ENCODE measurements around the gene FOXO1. TPM values are rescaled to one million over a fixed set of nuclear protein-coding genes. Genes with fewer than 3 reads are reported as not detected.

Gene FOXO1
- total and polyA plus RNA-seq, 2 experiments from 2014 or later = 10.5 to 14.0 TPM

- Histone ChIP-seq H3K9me3 (ENCODE audit: low read depth) (no peaks in the 10 kb centered on the region), H3K4me1 (ENCODE audit: low read depth) (peaks cover 23% of the 10 kb centered on the region), H3K4me3 (no peak overlapping the region), H3K27ac (no peak overlapping the region), H3K36me3 (no peaks in the 10 kb centered on the region), H3K27me3 (no peaks in the 10 kb centered on the region)
- DNase-seq (ENCODE audit: low read depth in 1 of 2, low spot score in 1 of 2) = no peak
- TF ChIP-seq, protein P1, sequence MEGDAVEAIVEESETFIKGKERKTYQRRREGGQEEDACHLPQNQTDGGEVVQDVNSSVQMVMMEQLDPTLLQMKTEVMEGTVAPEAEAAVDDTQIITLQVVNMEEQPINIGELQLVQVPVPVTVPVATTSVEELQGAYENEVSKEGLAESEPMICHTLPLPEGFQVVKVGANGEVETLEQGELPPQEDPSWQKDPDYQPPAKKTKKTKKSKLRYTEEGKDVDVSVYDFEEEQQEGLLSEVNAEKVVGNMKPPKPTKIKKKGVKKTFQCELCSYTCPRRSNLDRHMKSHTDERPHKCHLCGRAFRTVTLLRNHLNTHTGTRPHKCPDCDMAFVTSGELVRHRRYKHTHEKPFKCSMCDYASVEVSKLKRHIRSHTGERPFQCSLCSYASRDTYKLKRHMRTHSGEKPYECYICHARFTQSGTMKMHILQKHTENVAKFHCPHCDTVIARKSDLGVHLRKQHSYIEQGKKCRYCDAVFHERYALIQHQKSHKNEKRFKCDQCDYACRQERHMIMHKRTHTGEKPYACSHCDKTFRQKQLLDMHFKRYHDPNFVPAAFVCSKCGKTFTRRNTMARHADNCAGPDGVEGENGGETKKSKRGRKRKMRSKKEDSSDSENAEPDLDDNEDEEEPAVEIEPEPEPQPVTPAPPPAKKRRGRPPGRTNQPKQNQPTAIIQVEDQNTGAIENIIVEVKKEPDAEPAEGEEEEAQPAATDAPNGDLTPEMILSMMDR (IDR thresholded peaks at IDR 0.05; ENCODE audit: low read depth, low read length) = no peak
Observed at GRCh38 chr13:40553356-40553755, 113.1 kb downstream of the FOXO1 start.

- DNase-seq (ENCODE audit: low read depth in 1 of 2, low spot score in 1 of 2) = no peak
- Histone ChIP-seq H3K4me3 (no peak overlapping the region), H3K27me3 (no peaks in the 10 kb centered on the region), H3K4me1 (ENCODE audit: low read depth) (peaks cover 18% of the 10 kb centered on the region), H3K36me3 (no peaks in the 10 kb centered on the region), H3K27ac (no peak overlapping the region), H3K9me3 (ENCODE audit: low read depth) (no peaks in the 10 kb centered on the region)
- TF ChIP-seq, protein P1 (IDR thresholded peaks at IDR 0.05; ENCODE audit: low read depth, low read length) = no peak
Observed at GRCh38 chr13:40552895-40553294, 113.5 kb downstream of the FOXO1 start.

DNA sequence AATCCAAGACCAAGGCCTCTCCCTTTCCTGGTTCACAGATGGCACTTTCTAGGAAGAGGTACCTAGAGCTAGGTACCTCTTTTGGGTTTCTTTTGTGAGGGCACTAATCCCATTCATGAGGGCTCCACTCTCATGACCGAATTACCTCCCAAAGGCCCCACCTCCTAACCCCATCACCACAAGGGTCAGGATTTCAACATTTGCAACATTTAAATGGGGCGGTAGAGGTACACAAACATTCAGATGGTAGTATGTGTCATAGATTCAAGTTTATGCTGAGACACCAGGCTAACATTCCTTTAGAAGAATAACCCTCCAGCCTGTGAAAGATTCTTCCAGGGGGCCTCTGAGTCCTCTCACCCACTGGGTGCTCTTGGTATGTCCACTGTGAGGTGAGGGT lies 116.3 kb downstream of the FOXO1 start:
- DNase-seq (ENCODE audit: low read depth in 1 of 2, low spot score in 1 of 2) = peak in 1 of 2 donors; percentile 40

DNA sequence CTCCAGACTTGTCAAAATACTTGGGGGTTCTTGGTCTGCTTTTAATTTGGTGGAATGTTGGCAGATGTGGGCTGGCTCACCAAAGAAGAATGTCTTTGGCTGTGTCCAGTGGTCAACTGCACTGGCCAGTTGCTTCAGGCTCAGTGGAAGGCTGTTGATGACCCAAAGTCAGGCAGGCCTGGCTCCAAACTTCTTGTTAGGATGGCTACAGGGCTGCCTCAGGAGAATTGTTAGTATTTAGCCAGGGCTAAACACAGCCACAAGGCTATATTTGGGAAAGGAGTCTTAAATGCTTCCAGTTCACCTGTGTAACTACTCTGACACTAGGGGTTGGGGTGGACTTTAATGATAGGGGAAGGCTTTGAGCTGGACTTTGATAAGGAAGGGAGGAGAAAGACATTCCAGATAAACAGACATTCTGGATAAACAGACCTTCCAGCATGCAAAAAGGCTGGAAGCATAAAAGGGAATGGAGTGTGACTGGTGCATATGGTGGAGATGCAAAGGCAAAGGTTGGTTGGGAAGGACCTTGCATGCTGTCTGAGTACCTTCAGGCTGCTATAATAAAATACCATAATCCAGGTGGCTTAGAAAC lies 116.8 kb downstream of the FOXO1 start:
- TF ChIP-seq, protein P1 (IDR thresholded peaks at IDR 0.05; ENCODE audit: low read depth, low read length) = no peak
- DNase-seq (ENCODE audit: low read depth in 1 of 2, low spot score in 1 of 2) = peak in 1 of 2 donors; percentile 40
- no peak overlapping the region for H3K4me3 ChIP-seq
- H3K36me3 ChIP-seq = no peaks in the 10 kb centered on the region
- no peaks in the 10 kb centered on the region for H3K4me1 ChIP-seq (ENCODE audit: low read depth)
- no peaks in the 10 kb centered on the region for H3K27me3 ChIP-seq
- H3K27ac ChIP-seq = no peak overlapping the region
- no peaks in the 10 kb centered on the region for H3K9me3 ChIP-seq (ENCODE audit: low read depth)

More for the DNA sequence above, 116.3 kb downstream of the FOXO1 start:
- Histone ChIP-seq H3K27ac (no peak overlapping the region), H3K4me3 (no peak overlapping the region), H3K4me1 (ENCODE audit: low read depth) (no peaks in the 10 kb centered on the region), H3K36me3 (no peaks in the 10 kb centered on the region), H3K9me3 (ENCODE audit: low read depth) (no peaks in the 10 kb centered on the region), H3K27me3 (no peaks in the 10 kb centered on the region)
- TF ChIP-seq, protein P1 (IDR thresholded peaks at IDR 0.05; ENCODE audit: low read depth, low read length) = no peak

GRCh38 chr13:40547591-40548315 lies 118.7 kb downstream of the FOXO1 start:
- H3K27ac ChIP-seq = no peak overlapping the region
- no peaks in the 10 kb centered on the region for H3K9me3 ChIP-seq (ENCODE audit: low read depth)
- no peaks in the 10 kb centered on the region for H3K27me3 ChIP-seq
- DNase-seq (ENCODE audit: low read depth in 1 of 2, low spot score in 1 of 2) = no peak
- H3K4me1 ChIP-seq (ENCODE audit: low read depth) = no peaks in the 10 kb centered on the region
- TF ChIP-seq, protein P1 (IDR thresholded peaks at IDR 0.05; ENCODE audit: low read depth, low read length) = no peak
- H3K36me3 ChIP-seq = no peaks in the 10 kb centered on the region
- no peak overlapping the region for H3K4me3 ChIP-seq
